ENCODE results near the gene MAP3K12. TPM values are rescaled to one million over a fixed set of nuclear protein-coding genes. Genes with fewer than 3 reads are reported as not detected.
A peak's percentile ranks its signal among the peaks of the same experiment; 100 is the strongest.

The MAP3K12 gene
- total RNA-seq, 2 experiments from 2014 or later: 7.2 to 13.4 TPM

GRCh38 chr12:53459097-53459496, 40.2 kb downstream of the MAP3K12 start:
- CTCF ChIA-PET (ENCODE audit: unreplicated experiment): no interaction called here
- H3K4me3 ChIP-seq (ENCODE audit: low read depth, low read length, poor library complexity, severe bottlenecking): no peak overlapping the region
- H3K9me3 ChIP-seq (ENCODE audit: low read length): no peaks in the 10 kb centered on the region
- peaks cover 100% of the 10 kb centered on the region for H3K36me3 ChIP-seq (ENCODE audit: insufficient read depth, low read length)
- POLR2A ChIA-PET: interaction anchor here (0.9 kb wide), 1 partner anchor 14 kb away, joined by 3 read pairs; no protein-coding TSS in a partner anchor
- H3K9me2 ChIP-seq (ENCODE audit: insufficient read depth, low read length): no peaks in the 10 kb centered on the region
- peaks cover 96% of the 10 kb centered on the region for H3K79me2 ChIP-seq (ENCODE audit: insufficient read depth, low read depth, low read length)
- H3K4me2 ChIP-seq (ENCODE audit: low read length): no peak overlapping the region
- peaks cover 62% of the 10 kb centered on the region for H4K20me1 ChIP-seq (ENCODE audit: insufficient read depth, low read length)
- DNase-seq (ENCODE audit: low spot score): no peak
- intact Hi-C loops (cut with micrococcal nuclease; ENCODE audit: unreplicated experiment): no loop called here
- H3K27ac ChIP-seq (ENCODE audit: low read depth, low read length, poor library complexity, severe bottlenecking): no peak overlapping the region
- H2AFZ ChIP-seq (ENCODE audit: low read length): no peak overlapping the region
- peaks cover 9% of the 10 kb centered on the region for H3K4me1 ChIP-seq (ENCODE audit: insufficient read depth, low read length, poor library complexity, severe bottlenecking)
- BruUV-seq (replicated peaks): no TSS peak
- TF ChIP-seq, protein P1, sequence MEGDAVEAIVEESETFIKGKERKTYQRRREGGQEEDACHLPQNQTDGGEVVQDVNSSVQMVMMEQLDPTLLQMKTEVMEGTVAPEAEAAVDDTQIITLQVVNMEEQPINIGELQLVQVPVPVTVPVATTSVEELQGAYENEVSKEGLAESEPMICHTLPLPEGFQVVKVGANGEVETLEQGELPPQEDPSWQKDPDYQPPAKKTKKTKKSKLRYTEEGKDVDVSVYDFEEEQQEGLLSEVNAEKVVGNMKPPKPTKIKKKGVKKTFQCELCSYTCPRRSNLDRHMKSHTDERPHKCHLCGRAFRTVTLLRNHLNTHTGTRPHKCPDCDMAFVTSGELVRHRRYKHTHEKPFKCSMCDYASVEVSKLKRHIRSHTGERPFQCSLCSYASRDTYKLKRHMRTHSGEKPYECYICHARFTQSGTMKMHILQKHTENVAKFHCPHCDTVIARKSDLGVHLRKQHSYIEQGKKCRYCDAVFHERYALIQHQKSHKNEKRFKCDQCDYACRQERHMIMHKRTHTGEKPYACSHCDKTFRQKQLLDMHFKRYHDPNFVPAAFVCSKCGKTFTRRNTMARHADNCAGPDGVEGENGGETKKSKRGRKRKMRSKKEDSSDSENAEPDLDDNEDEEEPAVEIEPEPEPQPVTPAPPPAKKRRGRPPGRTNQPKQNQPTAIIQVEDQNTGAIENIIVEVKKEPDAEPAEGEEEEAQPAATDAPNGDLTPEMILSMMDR (conservative IDR thresholded peaks at IDR 0.05; ENCODE audit: low read length): no peak
- TF ChIP-seq EZH2phosphoT487 (IDR thresholded peaks at IDR 0.05; ENCODE audit: borderline replicate concordance, low read depth, low read length): no peak

GRCh38 chr12:53456654-53457366, 42.4 kb downstream of the MAP3K12 start:
- peaks cover 55% of the 10 kb centered on the region for H4K20me1 ChIP-seq (ENCODE audit: insufficient read depth, low read length)
- H3K4me2 ChIP-seq (ENCODE audit: low read length): no peak overlapping the region
- intact Hi-C loops (cut with micrococcal nuclease; ENCODE audit: unreplicated experiment): no loop called here
- no peak for TF ChIP-seq EZH2phosphoT487 (IDR thresholded peaks at IDR 0.05; ENCODE audit: borderline replicate concordance, low read depth, low read length)
- TF ChIP-seq, protein P1 (conservative IDR thresholded peaks at IDR 0.05; ENCODE audit: low read length): no peak
- no peaks in the 10 kb centered on the region for H3K9me3 ChIP-seq (ENCODE audit: low read length)
- POLR2A ChIA-PET: no interaction called here
- no peaks in the 10 kb centered on the region for H3K9me2 ChIP-seq (ENCODE audit: insufficient read depth, low read length)
- H3K4me1 ChIP-seq (ENCODE audit: insufficient read depth, low read length, poor library complexity, severe bottlenecking): peaks cover 19% of the 10 kb centered on the region
- H2AFZ ChIP-seq (ENCODE audit: low read length): no peak overlapping the region
- no peak overlapping the region for H3K4me3 ChIP-seq (ENCODE audit: low read depth, low read length, poor library complexity, severe bottlenecking)
- H3K79me2 ChIP-seq (ENCODE audit: insufficient read depth, low read depth, low read length): peaks cover 94% of the 10 kb centered on the region
- H3K36me3 ChIP-seq (ENCODE audit: insufficient read depth, low read length): peaks cover 96% of the 10 kb centered on the region
- BruUV-seq (replicated peaks): no TSS peak
- H3K27ac ChIP-seq (ENCODE audit: low read depth, low read length, poor library complexity, severe bottlenecking): no peak overlapping the region
- CTCF ChIA-PET (ENCODE audit: unreplicated experiment): no interaction called here
- no peak for DNase-seq (ENCODE audit: low spot score)

DNA sequence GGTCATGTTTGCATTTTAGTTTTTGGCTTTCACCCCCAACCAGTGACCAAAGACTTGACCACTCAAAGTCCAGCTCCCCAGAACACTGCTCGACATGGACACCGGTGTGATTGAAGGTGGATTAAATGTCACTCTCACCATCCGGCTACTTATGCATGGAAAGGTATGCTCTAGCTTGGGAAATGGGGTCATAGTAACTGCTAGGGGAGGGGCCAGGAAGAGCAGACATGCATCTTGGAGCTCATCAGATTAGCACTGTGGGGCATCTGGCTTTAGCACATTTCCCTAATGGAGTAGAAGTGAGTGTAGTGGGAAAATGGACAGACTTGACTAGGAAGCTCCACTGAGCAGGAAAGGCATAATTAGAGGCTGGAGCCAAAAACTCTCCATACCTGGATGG, 44.6 kb downstream of the MAP3K12 start:
- Histone ChIP-seq H3K79me2 (ENCODE audit: insufficient read depth, low read depth, low read length) (peaks cover 73% of the 10 kb centered on the region), H3K9me3 (ENCODE audit: low read length) (no peaks in the 10 kb centered on the region), H3K27ac (ENCODE audit: low read depth, low read length, poor library complexity, severe bottlenecking) (no peak overlapping the region), H3K4me2 (ENCODE audit: low read length) (peak overlapping the region; percentile 98), H3K4me3 (ENCODE audit: low read depth, low read length, poor library complexity, severe bottlenecking) (peak overlapping the region; percentile 96), H3K4me1 (ENCODE audit: insufficient read depth, low read length, poor library complexity, severe bottlenecking) (peaks cover 19% of the 10 kb centered on the region), H4K20me1 (ENCODE audit: insufficient read depth, low read length) (peaks cover 37% of the 10 kb centered on the region), H2AFZ (ENCODE audit: low read length) (no peak overlapping the region), H3K36me3 (ENCODE audit: insufficient read depth, low read length) (peaks cover 74% of the 10 kb centered on the region), H3K9me2 (ENCODE audit: insufficient read depth, low read length) (no peaks in the 10 kb centered on the region)
- TF ChIP-seq, protein P1 (conservative IDR thresholded peaks at IDR 0.05; ENCODE audit: low read length): no peak
- TF ChIP-seq EZH2phosphoT487 (IDR thresholded peaks at IDR 0.05; ENCODE audit: borderline replicate concordance, low read depth, low read length): no peak
- CTCF ChIA-PET (ENCODE audit: unreplicated experiment): interaction anchor here (0.9 kb wide), 1 partner anchor 22 kb away, joined by 3 read pairs; no protein-coding TSS in a partner anchor
- POLR2A ChIA-PET: interaction anchor here (0.7 to 1.0 kb wide), 2 partner anchors 9 to 133 kb away, joined by 3 read pairs; partner anchors contain the start of gene AAAS
- DNase-seq (ENCODE audit: low spot score): no peak
- BruUV-seq (replicated peaks): no TSS peak
- intact Hi-C loops (cut with micrococcal nuclease; ENCODE audit: unreplicated experiment): no loop called here
